ENCODE results near the gene DMD.

- TF ChIP-seq CTCF (IDR thresholded peaks at IDR 0.05) (no peak), EZH2 (IDR thresholded peaks at IDR 0.05) (no peak), EZH2phosphoT487 (IDR thresholded peaks at IDR 0.05) (no peak)
Observed at GRCh38 chrX:31199056-31199839, 2012.1 kb downstream of the DMD start.

Measured in neural progenitor cell (in vitro differentiated cells).